Central memory CD4-positive, alpha-beta T cell (primary cell): ENCODE results near the gene GMDS.

Experiments used
- DNase-seq: peaks from one replicate; pipeline ENCODE4 v3.0.0; 2022

GMDS gene

GRCh38 chr6:2086326-2086965 lies 159.0 kb downstream of the GMDS start:
- DNase-seq: no peak

GRCh38 chr6:2085657-2086056 lies 159.7 kb downstream of the GMDS start:
- DNase-seq: no peak

- DNase-seq: no peak
Observed at GRCh38 chr6:2081155-2082138, 164.0 kb downstream of the GMDS start.

- DNase-seq: no peak
Observed at GRCh38 chr6:2078888-2079287, 166.5 kb downstream of the GMDS start.

GRCh38 chr6:2077826-2078225 lies 167.6 kb downstream of the GMDS start:
- DNase-seq: no peak

GRCh38 chr6:2073476-2073875 lies 171.9 kb downstream of the GMDS start:
- no peak for DNase-seq

- no peak for DNase-seq
Observed at GRCh38 chr6:2072453-2072852, 173.0 kb downstream of the GMDS start.

- no peak for DNase-seq
Observed at GRCh38 chr6:2063547-2063946, 181.9 kb downstream of the GMDS start.

GRCh38 chr6:2061880-2062279 lies 183.5 kb downstream of the GMDS start:
- no peak for DNase-seq

GRCh38 chr6:2055911-2056310 lies 189.5 kb downstream of the GMDS start:
- DNase-seq: no peak

GRCh38 chr6:2055143-2055542 lies 190.3 kb downstream of the GMDS start:
- DNase-seq: no peak

GRCh38 chr6:2054516-2055067 lies 190.8 kb downstream of the GMDS start:
- DNase-seq: no peak

- DNase-seq: no peak
Observed at GRCh38 chr6:2053691-2054090, 191.7 kb downstream of the GMDS start.

GRCh38 chr6:2047855-2048254 lies 197.6 kb downstream of the GMDS start:
- no peak for DNase-seq

GRCh38 chr6:2044192-2044591 lies 201.2 kb downstream of the GMDS start:
- DNase-seq: no peak

GRCh38 chr6:2042956-2043648 lies 202.3 kb downstream of the GMDS start:
- DNase-seq: no peak

- DNase-seq: peak; percentile 57
Observed at GRCh38 chr6:2038092-2038491, 207.3 kb downstream of the GMDS start.

GRCh38 chr6:2037237-2037926 lies 208.0 kb downstream of the GMDS start:
- DNase-seq: no peak

GRCh38 chr6:2036710-2037023 lies 208.7 kb downstream of the GMDS start:
- no peak for DNase-seq

GRCh38 chr6:2035826-2036709 lies 209.3 kb downstream of the GMDS start:
- DNase-seq: no peak

GRCh38 chr6:2035046-2035445 lies 210.4 kb downstream of the GMDS start:
- no peak for DNase-seq

GRCh38 chr6:2034256-2034655 lies 211.1 kb downstream of the GMDS start:
- DNase-seq: no peak
